Small intestine (tissue), 7 donors: ENCODE measurements around the gene EXOC3L4. TPM values are rescaled to one million over a fixed set of nuclear protein-coding genes. Genes with fewer than 3 reads are reported as not detected.
A peak's percentile ranks its signal among the peaks of the same experiment; 100 is the strongest.

Experiments
- DNase-seq, 2 donors: peaks; one replicate each; pipeline versions ENCODE4 v3.0.0 to v3.0.0-alpha.2; 2013
- FAIRE-seq: peaks from 2 replicates; lab custom pipeline; 2012; peaks lifted over from hg19 to GRCh38; lab: Jason Lieb, UNC
- H3K27ac ChIP-seq, 3 donors: one replicate each; pipeline ENCODE4 v1.5.1; 2013; ENCODE audit warnings: low read length in 2 of 3, mild to moderate bottlenecking in 2 of 3, control low read depth in 1 of 3, inconsistent platforms in 1 of 3, low read depth in 1 of 3, moderate library complexity in 1 of 3
- H3K27me3 ChIP-seq, 3 donors: one replicate each; pipeline ENCODE4 v1.6.1; 2013; ENCODE audit warnings: low read length in 3 of 3, inconsistent platforms in 1 of 3; ENCODE audit not compliant: control insufficient read depth in 3 of 3, insufficient read depth in 3 of 3
- H3K36me3 ChIP-seq, 3 donors: one replicate each; pipeline ENCODE4 v1.6.1; 2013; ENCODE audit warnings: low read length in 3 of 3, inconsistent platforms in 1 of 3, low read depth in 1 of 3, mild to moderate bottlenecking in 1 of 3, moderate library complexity in 1 of 3; ENCODE audit not compliant: control insufficient read depth in 3 of 3, insufficient read depth in 2 of 3
- H3K4me1 ChIP-seq, 3 donors: one replicate each; pipeline ENCODE4 v1.6.1; 2013; ENCODE audit warnings: low read length in 2 of 3, inconsistent platforms in 1 of 3, low read depth in 1 of 3, mild to moderate bottlenecking in 1 of 3, moderate library complexity in 1 of 3; ENCODE audit not compliant: control insufficient read depth in 3 of 3, insufficient read depth in 2 of 3
- H3K4me3 ChIP-seq, 3 donors: one replicate each; pipeline ENCODE4 v1.5.1; 2013; ENCODE audit warnings: low read length in 3 of 3, control low read depth in 1 of 3, inconsistent platforms in 1 of 3, low read depth in 1 of 3, mild to moderate bottlenecking in 1 of 3, moderate library complexity in 1 of 3
- H3K9me3 ChIP-seq, 2 donors: one replicate each; pipeline ENCODE4 v1.6.1; 2013; ENCODE audit warnings: low read depth in 1 of 2, low read length in 1 of 2; ENCODE audit not compliant: control insufficient read depth in 2 of 2, insufficient read depth in 1 of 2
- WGBS, 3 donors: extraction: QIAGEN DNeasy Blood & Tissue Kit; methylation state at CpG; one replicate each; pipeline ENCODE4 v1.1.7; 2013; 5-methylcytosine and 5-hydroxymethylcytosine counted together
- polyA plus RNA-seq, 4 donors: library from polyadenylated mRNA; stranded (reverse) in 3 of 4; unstranded in 1 of 4; fragments of 200-250 nt in 3 of 4; fragments of 120-200 nt in 1 of 4; gene quantifications; one replicate each; pipeline versions ENCODE4 v1.2.1 to v1.2.3, GENCODE V29; 2013
- donor health status: healthy with polysubstance abuse.
- donor health status: control.
- donor health status: control.
- donor health status: Bipolar disorder and iron deficiency.
- donor health status: healthy.

Gene EXOC3L4
- polyA plus RNA-seq, 4 donors, result 26.1 to 110 (median 60.4) TPM

- H3K4me3 ChIP-seq, result no peak overlapping the region
- peaks cover 0 to 12% (median 0%) of the 10 kb centered on the region in 3 donors for H3K36me3 ChIP-seq
- FAIRE-seq (no peak), DNase-seq (no peak)
- peak overlapping the region in 1 of 3 donors; percentile 55 for H3K27ac ChIP-seq
- H3K4me1 ChIP-seq, result peaks cover 2 to 85% (median 12%) of the 10 kb centered on the region in 3 donors
- 84 to 93% (median 90%) methylated on average over 8 of the region's 8 CpGs for WGBS, 3 donors
- peaks cover 0 to 22% (median 4%) of the 10 kb centered on the region in 3 donors for H3K27me3 ChIP-seq
- H3K9me3 ChIP-seq, result no peaks in the 10 kb centered on the region
Measured at GRCh38 chr14:103099733-103100280, 5.3 kb downstream of the EXOC3L4 start.

- 84 to 87% (median 86%) methylated on average over 23 to 25 of the region's 25 CpGs for WGBS, 3 donors
- FAIRE-seq, result no peak
- H3K4me3 ChIP-seq, result no peak overlapping the region
Measured at GRCh38 chr14:103100281-103101121, 6.0 kb downstream of the EXOC3L4 start.

GRCh38 chr14:103101257-103101962 is 6.9 kb downstream of the EXOC3L4 start:
- peaks cover 0 to 22% (median 0%) of the 10 kb centered on the region in 3 donors for H3K36me3 ChIP-seq
- peak in 1 of 2 donors; percentile 57 for DNase-seq
- WGBS, 3 donors, result 69 to 85% (median 77%) methylated on average over 10 to 11 of the region's 11 CpGs
- H3K9me3 ChIP-seq, result no peaks in the 10 kb centered on the region
- peaks cover 2 to 81% (median 12%) of the 10 kb centered on the region in 3 donors for H3K4me1 ChIP-seq
- peaks cover 0 to 22% (median 4%) of the 10 kb centered on the region in 3 donors for H3K27me3 ChIP-seq
- H3K27ac ChIP-seq, result peak overlapping the region in 1 of 3 donors; percentile 55
- FAIRE-seq, result no peak
- no peak overlapping the region for H3K4me3 ChIP-seq

More at GRCh38 chr14:103100281-103101121, 6.0 kb downstream of the EXOC3L4 start:
- peaks cover 2 to 84% (median 12%) of the 10 kb centered on the region in 3 donors for H3K4me1 ChIP-seq
- H3K9me3 ChIP-seq, result no peaks in the 10 kb centered on the region
- peaks cover 0 to 14% (median 0%) of the 10 kb centered on the region in 3 donors for H3K36me3 ChIP-seq
- DNase-seq, result no peak
- H3K27ac ChIP-seq, result peak overlapping the region in 1 of 3 donors; percentile 55
- H3K27me3 ChIP-seq, result peaks cover 0 to 22% (median 4%) of the 10 kb centered on the region in 3 donors

- H3K36me3 ChIP-seq, result peaks cover 0 to 29% (median 0%) of the 10 kb centered on the region in 3 donors
- no peaks in the 10 kb centered on the region for H3K9me3 ChIP-seq
- H3K4me3 ChIP-seq, result no peak overlapping the region
- H3K27ac ChIP-seq, result no peak overlapping the region
- 61 to 85% (median 72%) methylated on average over 83 to 85 of the region's 85 CpGs for WGBS, 3 donors
- no peak for FAIRE-seq
- H3K4me1 ChIP-seq, result peaks cover 2 to 77% (median 12%) of the 10 kb centered on the region in 3 donors
- H3K27me3 ChIP-seq, result peaks cover 0 to 22% (median 4%) of the 10 kb centered on the region in 3 donors
- DNase-seq, result no peak
Measured at GRCh38 chr14:103101963-103102688, 7.6 kb downstream of the EXOC3L4 start.

- no peaks in the 10 kb centered on the region for H3K9me3 ChIP-seq
- DNase-seq (no peak), FAIRE-seq (no peak)
- peaks cover 2 to 70% (median 12%) of the 10 kb centered on the region in 3 donors for H3K4me1 ChIP-seq
- H3K36me3 ChIP-seq, result peaks cover 0 to 36% (median 0%) of the 10 kb centered on the region in 3 donors
- no peak overlapping the region for H3K27ac ChIP-seq
- H3K27me3 ChIP-seq, result peaks cover 0 to 22% (median 4%) of the 10 kb centered on the region in 3 donors
- WGBS, 3 donors, result 62 to 82% (median 78%) methylated on average over 36 to 39 of the region's 39 CpGs
- H3K4me3 ChIP-seq, result no peak overlapping the region
Measured at GRCh38 chr14:103102689-103103260, 8.2 kb downstream of the EXOC3L4 start.

- Histone ChIP-seq H3K4me3 (peak overlapping the region in 2 of 3 donors; percentile 30 to 35), H3K36me3 (peaks cover 0 to 45% (median 0%) of the 10 kb centered on the region in 3 donors), H3K27ac (no peak overlapping the region), H3K4me1 (peaks cover 2 to 63% (median 7%) of the 10 kb centered on the region in 3 donors), H3K9me3 (no peaks in the 10 kb centered on the region), H3K27me3 (peaks cover 0 to 22% (median 4%) of the 10 kb centered on the region in 3 donors)
- FAIRE-seq (no peak), DNase-seq (peak; percentile 82 to 87)
- 5 to 8% (median 6%) methylated on average over 43 to 68 of the region's 68 CpGs for WGBS, 3 donors
Measured at GRCh38 chr14:103103461-103104388, 9.2 kb downstream of the EXOC3L4 start.

- no peak for FAIRE-seq
- no peak for DNase-seq
- peaks cover 1 to 58% (median 2%) of the 10 kb centered on the region in 3 donors for H3K4me1 ChIP-seq
- no peaks in the 10 kb centered on the region for H3K9me3 ChIP-seq
- H3K36me3 ChIP-seq, result peaks cover 0 to 47% (median 0%) of the 10 kb centered on the region in 3 donors
- no peak overlapping the region for H3K27ac ChIP-seq
- WGBS, 3 donors, result 9 to 14% (median 11%) methylated on average over 16 to 20 of the region's 20 CpGs
- H3K4me3 ChIP-seq, result no peak overlapping the region
- peaks cover 0 to 22% (median 4%) of the 10 kb centered on the region in 3 donors for H3K27me3 ChIP-seq
Measured at GRCh38 chr14:103104389-103104653, 9.8 kb downstream of the EXOC3L4 start.
